Activated CD4-positive, alpha-beta T cell treated with anti-CD3 and anti-CD28 coated beads, Interleukin-2, Interleukin-4, amounts not matched to agents 100 ng/mL and 50 ng/mL, durations not matched to agents 16 hours and 8 hours (primary cell): ENCODE results near the gene NINL.
"Not testable (repeated sequence)": the region's sequence is repeated elsewhere in the genome, so short reads cannot be mapped to it uniquely, and the experiment has no call there.

Experiments
- DNase-seq: peaks from one replicate; pipeline ENCODE4 v3.0.0-alpha.2; 2020; ENCODE audit warnings: low spot score

The NINL gene

DNA sequence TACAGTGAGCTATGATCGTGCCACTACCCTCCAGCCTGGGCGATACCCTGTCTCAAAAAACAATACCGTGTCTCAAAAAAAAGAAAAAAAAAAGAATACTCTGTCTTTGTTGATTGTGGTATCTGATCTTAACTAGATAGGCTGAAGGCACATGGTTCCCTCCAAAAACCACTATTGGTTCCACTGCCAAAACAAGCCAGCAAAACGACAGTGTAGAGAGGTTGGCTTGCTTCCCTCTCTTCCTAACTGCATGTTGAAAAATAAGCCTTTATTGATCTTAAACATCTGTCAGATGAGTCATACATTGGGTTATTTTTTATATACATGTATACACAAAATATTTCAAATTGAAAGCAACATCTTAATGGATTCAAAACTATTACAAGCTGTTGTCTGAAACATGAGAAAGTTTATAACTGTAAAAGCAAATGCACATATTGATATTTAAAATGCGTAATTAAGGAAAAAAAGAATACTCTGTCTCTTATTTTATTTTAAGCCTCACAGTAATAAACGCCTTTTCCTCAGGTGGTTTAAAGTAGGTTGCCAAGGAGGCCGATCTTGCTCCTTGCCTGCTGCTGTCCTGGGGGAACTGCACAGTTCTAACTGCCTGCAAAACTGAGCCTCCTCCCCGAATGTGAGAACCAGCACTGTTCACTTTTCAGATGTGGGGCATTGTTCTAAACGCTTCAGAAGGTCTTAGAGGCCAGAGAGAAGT, 7.0 kb upstream of the NINL start:
- no peak for DNase-seq

DNA sequence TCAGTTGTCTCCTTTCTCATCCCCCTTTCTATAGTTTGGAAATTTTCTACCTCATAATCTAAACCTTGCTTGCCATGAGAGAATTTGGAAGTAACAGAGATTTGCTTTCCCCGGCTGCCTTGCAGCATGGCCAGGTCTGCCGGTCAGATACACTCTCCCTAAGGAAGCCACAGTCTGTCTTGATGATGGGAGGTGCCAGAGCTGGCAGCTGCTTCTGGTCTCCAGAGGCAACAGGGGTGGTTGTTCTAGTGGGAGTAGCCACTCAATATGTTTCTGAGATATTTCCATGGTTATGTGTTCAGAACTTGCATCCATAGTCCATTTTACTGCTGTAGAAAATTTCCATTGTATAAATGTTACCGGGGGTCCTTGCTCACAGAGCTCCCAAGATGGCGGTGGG, 5.4 kb upstream of the NINL start:
- not testable (repeated sequence) for DNase-seq

DNA sequence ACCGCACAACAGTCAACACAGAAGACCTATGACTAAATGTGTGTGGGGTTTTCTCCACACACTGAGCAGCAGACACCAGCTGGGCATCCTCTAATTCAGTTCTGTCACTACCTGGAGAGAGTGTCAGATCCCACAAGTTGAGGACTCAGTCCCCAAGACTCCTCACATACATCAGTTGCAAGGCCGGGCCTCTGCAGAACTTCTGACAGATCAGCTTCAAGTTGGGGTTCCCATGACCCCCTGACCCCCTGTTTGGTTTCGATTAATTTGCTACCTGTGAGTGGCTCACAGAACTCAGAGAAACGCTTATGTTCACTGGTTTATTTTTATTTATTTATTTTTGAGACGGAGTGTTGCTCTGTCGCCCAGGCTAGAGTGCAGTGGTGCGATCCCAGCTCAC, 3.2 kb upstream of the NINL start:
- DNase-seq: no peak

DNA sequence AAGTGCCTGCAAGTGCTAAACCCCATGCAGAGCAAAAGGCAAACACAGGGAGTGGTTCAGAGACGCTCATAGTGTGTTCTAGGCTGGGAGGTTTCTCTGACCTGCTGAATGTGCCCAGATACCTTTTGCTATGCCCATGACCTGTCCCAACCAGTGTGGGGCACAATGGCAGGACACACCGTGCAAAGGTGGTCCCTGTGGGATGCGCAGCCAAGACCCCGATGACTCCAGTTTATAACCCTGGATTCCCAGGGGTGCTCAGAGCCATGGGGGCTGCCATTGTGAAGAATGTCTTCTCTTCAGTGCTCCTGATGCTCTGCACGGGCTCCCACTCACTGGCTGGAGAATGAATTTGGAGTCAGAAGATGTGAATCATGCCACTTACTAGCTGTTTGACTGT, 2.2 kb upstream of the NINL start:
- DNase-seq: no peak

DNA sequence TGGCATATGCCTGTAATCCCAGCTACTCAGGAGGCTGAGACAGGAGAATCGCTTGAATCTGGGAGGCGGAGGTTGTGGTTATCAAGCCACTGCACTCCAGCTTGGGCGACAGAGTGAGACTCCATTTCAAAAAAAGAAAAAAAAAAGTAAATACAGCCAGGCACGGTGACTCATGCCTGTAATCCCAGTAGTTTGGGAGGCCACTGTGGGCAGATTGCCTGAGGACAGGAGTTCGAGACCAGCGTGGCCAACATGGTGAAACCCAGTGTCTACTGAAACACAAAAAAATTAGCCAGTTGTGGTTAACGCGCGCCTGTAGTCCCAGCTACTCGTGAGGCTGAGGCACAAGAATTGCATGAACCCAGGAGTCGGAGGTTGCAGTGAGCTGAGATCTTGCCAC, 1.5 kb upstream of the NINL start:
- no peak for DNase-seq

DNA sequence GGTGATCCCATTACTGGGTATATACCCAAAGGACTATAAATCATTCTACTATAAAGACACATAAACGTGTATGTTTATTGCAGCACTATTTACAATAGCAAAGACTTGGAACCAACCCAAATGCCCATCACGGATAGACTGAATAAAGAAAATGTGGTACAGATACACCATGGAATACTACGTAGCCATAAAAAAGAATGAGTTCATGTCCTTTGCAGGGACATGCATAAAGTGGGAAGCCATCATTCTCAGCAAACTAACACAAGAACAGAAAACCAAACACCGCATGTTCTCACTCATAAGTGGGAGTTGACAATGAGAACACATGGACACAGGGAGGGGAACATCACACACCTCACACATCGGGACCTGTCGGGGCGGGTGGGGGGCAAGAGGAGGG, 1.7 kb downstream of the NINL start:
- not testable (repeated sequence) for DNase-seq

DNA sequence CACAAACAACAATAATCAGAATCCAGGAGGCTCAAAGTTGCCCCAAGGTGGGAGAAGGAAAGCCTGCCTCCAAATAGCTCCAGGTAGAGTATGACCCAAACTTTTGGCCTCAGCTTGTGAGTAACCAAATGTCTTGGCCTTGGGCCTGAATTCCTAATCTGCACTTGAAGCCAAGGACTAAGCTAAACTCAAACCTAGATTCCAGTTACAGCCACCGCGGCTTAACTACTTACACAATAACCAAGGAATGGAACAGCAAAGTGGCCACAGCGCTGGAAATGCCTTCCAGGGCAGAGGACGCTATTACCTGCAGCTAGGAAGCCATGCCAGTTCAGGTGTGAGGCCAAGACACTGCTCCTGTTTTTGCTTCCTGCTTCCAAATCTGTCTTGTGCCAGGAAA, 4.6 kb downstream of the NINL start:
- no peak for DNase-seq

DNA sequence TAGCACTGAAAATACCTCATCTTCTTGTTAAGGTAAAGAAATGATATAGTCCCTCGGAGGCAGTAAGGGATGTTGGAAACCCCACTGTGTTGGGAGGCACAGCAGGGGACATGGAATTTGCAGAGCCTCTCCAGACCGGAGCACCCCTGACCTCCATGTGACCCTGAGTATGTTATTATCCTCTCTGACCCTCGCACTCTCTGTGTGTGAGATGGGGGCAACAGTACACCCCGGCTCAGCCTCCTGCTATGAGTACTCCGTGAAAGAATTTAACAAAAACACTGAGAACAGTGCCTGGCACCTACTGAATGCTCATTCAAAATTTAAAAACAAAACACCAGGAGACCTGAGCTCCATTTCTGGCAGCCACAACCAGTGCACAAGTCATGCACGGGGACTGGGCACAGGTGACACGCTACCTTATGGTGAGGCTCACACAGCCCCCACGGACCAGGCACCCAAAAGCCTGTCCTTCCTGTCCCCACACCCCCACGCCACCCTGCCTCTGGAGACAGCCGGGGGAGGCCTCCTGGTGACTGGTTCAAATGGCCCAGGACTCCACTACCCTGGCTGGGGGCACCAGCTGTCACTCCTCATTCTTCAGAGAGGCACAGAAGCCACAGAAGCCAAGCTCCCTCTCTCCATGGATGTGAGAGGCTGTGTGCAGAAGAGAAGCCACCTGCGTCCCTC, 6.1 kb downstream of the NINL start:
- no peak for DNase-seq

DNA sequence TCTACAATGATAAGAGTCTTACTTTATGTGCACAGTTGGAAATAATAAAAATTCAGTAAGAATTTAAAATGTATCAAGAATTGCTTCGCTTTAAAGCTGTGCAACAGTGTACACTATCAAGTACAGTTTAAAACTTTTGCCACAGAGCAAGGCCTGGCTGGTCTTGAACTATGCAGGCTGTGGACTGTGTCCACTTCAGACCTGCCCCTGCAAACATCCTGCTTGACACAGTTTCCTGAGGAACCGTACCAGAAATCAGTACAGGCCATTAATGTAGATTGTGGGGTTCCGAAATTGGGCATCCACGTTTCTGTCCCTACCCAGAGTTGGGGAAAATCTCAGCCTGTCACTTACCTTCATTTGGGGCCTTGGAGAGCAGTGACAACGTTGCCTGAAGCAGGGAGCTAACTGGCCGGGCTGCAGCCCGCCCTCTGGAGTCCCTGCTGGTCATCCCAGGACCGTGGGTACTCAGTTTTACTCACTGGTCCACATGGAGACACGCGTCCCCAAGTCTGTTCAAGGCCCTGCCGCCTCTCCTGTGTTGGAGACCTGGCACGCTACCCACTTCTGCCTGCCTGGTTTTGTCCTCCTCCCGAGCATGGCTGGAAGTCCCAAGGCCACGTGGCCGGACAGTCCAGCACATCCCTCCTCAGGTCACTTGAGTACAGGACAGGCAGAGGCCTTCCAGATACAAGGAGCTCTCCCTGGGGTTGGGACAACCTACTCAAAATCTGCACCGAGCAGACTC, 8.4 kb downstream of the NINL start:
- no peak for DNase-seq

DNA sequence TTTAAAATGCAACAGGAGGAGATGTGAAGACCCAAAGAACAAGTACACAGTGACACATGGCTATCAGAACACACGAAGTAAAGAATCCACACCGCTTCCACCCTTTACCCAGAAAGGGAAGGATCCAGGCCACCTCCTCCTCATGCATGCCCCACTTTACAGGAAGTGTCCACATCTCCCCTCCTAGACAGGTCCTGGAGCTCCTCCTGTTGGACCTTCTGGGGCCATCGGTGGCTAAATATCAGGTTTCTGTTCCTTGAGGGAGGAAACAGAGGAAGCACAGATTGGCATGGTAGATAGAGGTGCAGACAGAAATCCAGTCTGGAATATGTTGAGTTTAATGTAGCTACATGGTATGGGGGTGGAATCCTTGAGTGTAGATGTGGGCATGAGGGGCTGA, 10.9 kb downstream of the NINL start:
- no peak for DNase-seq

DNA sequence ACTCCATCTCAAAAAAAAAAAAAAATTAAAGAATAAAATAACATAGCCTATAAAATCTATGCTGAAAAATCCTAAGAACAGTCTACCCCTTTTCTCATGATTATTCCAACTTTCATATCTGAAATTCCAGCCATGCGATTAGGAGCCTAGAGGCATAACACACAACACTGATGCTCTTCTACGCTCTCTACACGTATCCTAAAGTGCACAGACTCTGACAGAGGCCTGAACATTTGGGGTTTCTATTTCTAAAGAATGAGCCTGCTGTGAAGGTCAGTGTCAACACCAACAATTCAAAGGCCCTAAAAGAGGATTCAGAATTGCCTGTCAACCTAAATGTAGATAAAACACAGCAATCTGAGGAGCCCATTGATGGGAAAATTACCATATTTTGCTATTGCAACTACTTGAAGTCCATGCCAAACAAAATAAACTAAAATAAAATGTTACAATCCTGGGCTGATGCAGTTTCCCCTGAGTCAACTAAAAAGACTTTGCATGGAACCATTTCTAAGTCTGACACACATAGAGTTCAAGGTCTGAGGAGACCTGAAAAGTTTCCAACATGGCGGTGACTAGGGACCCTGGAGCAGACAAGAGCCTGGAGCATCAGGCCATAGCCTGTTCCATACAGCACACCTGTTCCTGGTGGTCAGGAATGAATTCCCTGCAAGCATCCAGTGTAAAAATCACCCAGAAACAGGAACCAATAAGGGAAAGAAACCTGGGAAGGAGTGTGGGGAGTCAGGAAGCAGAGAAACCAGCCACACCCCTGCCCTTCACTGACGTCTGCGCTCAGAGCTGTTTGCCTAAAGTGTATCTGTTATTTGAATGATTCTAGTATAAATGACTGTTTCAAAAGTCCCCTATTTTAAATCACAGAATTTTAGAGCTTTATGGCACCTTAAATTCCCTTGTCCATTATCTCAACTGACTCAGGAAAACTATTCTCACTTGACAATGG, 11.8 kb downstream of the NINL start:
- no peak for DNase-seq

DNA sequence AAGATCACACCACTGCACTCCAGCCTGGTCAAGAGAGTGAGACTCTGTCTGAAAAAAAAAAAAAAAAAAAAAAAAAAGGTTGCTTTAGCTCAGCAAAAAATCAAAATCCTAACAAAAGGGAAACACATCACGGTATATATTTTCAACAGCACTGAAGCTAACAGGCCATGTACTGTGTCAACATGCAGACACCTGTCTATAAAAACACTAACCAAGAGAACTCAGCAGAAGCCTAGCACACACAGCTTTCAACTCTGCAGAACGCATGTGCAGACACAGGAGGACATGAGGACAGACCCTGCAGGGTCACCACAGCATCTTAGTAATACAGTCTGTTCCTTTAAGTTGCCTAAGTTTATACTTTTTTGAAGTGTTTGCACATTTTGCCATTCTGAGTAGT, 13.5 kb downstream of the NINL start:
- DNase-seq: no peak

DNA sequence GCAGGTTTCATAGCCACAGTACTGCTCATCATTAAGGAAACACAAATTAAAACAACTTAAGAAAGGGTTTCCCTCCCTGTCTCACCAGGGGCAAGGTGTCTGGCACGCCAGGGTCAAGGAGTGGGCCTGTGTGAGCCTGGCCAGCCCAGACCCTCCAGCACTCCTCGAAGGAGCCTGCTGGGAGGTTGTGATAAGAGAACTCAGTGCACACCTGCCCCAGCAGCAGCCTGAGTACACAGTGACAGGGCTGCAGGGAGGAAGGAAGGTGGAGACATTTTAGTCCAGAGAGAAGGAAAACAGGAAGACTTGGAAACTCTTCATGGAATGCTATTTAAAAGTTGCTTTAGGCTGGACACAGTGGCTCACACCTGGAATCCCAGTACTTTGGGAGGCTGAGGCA, 14.1 kb downstream of the NINL start:
- no peak for DNase-seq

DNA sequence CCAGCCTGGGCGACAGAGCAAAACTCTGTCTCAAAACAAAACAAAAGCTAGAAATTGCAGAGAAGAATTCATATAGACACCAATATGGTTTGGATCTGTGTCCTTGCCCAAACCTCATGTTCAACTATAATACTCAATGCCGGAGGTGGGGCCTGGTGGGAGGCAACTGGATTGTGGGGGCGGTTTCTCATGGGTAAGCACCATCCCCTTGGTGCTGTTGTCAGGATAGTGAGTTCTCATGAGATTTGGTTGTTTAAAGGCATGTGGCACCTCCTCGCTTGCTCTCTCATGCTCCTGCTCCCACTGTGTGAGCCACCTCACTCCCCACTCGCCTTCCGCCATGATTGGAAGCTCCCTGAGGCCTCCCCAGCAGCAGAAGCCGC, 15.2 kb downstream of the NINL start:
- DNase-seq: no peak

DNA sequence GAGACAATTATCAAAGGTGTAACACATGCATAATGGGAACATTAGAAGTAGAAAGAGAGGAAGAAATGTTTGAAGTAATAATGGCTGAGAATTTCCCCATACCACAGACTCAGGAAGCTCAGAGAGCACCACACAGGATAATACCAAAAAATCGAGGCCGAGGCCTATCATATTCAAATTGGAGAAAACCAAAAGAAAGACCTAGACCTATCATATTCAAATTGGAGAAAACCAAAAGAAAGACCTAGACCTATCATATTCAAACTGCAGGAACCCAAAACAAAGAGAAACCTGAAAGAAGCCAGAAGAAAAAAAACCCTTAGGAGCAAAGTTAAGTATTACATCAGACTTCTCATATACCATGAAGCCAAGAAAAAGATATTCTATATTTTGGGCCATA, 18.0 kb downstream of the NINL start:
- DNase-seq: no peak

DNA sequence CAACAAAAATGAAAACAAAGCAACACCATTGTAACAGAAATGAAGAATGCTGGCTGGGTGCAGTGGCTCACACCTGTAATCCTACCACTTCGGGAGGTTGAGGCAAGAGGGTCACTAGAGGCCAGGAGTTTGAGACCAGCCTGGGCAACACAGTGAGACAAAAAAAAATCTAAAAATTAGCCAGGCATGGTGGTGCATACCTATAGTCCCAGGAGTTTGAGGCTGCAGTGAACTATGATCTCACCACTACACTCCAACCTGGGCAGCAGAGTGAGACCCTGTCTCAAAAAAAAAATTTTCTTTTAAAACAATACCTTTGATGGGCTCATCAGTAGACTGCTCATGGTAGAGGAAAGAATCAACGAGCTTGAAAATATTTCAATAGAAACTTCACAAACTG, 18.5 kb downstream of the NINL start:
- no peak for DNase-seq

DNA sequence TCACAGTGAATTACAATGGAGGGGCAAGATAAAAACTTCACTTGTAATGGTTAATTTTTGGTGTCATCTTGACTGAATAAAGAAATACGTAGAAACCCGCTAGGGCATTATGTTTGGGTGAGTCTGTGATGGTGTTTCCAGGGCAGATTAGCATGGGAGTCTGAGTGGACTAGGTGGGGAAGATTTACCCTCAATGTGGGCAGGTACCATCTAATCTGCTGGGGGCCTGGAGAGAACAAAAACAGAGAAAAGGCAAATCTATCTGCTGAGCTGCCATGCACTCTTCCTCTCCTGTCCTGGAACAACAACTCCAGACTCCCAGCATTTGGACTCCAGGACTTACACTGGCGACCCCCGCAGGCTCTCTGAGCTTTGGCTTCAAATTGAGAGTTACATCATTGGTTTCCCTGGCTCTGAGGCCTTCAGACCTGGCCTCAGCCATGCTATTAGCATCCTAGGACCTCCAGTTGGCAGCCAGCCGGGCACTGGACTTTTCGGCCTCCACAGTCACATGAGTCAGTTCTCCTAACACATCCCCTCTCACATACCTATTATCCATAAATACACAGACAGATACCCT, 19.7 kb downstream of the NINL start:
- DNase-seq: no peak

DNA sequence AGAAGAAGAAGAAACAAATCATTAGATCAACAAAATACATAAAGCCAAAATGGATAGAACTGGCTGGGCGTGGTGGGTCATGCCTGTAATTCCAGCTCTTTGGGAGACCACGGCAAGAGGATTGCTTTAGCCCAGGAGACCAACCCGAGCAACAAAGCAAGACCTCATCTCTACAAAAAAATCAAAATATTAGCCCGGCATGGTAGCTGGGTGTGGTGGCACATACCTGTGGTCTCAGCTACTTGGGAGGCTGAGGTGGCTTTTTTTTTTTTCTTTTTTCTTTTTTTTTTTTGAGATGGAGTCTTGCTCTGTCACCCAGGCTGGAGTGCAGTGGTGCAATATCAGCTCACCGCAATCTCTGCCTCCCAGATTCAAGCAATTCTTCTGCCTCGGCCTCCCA, 21.5 kb downstream of the NINL start:
- no peak for DNase-seq

DNA sequence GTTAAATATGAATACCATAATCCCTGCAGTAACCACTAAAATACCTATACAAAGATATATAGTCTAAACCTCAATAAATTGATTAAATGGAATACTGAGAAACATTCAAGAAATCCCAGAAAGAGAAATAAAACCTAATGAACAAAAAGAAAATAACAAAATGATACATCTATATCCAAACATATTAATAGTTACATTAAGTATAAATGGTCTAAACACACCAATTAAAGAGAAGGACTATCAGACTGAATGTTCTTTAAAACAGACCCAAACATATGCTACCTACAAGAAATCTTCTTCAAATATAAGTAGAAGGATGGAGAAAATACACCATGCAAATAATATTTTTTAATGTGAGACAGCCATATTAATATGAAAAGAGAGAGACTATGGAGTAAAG, 22.0 kb downstream of the NINL start:
- no peak for DNase-seq

DNA sequence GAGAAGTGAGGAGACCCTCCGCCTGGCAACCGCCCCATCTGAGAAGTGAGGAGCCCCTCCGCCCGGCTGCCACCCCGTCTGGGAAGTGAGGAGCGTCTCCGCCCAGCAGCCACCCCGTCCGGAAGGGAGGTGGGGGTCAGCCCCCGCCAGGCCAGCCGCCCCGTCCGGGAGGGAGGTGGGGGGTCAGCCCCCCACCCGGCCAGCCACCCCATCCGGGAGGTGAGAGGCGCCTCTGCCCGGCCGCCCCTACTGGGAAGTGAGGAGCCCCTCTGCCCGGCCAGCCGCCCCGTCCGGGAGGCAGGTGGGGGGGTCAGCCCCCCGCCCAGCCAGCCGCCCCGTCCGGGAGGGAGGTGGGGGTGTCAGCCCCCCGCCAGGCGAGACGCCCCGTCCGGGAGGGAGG, 23.6 kb downstream of the NINL start:
- not testable (repeated sequence) for DNase-seq

DNA sequence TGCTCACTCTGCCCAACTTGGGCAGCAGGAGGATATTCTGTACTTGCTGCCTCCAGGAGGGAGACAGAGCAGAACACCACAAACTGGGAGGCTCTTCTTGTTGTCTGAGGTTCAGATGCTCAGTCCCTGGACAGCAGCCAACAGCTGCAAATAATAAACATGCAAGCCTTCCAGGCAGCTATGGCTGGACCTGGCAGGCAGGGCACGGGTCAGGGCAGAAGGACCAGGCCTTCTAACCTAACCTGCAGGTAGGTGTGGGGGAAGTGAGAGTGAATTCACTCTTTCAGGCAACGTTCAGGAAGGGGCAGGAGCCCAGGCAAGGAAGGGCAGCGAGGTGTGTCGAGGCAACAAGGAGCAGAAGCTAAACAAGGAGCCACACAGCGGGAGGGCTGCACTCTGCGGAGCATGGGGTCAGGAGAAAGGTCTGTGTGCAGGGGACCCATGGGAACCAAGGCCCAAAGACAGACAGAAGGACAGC, 31.5 kb downstream of the NINL start:
- DNase-seq: no peak

DNA sequence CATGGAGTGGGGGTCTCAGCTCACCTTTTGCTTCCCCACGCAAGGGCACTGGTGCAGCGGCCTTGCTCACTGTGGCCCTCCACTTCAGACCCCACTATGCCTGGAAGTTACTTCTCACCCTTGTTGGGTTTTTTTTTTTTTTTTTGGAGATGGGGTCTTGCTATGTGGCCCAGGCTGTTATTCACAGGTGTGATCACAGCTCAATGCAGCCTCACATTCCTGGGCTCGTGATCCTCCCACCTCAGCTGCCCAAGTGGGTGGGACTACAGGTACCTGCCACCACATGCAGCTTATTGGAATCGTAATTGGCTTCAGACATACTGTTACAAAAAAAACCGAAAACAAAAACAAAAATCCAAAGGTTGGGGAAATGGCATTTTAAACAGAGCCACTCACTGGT, 32.4 kb downstream of the NINL start:
- DNase-seq: no peak
